Gastrocnemius medialis (tissue), 4 donors: ENCODE results near the gene ROBO1. TPM values are rescaled to one million over a fixed set of nuclear protein-coding genes. Genes with fewer than 3 reads are reported as not detected.

Source experiments
- ATAC-seq, 2 donors: fragments of 150-250 bp; one replicate each; pipeline ENCODE4 v1.9.1; 2016
- DNase-seq, 2 donors: peaks; one replicate each; pipeline ENCODE4 v3.0.0-alpha.2; 2019
- H3K27ac ChIP-seq, 4 donors: fragments of 200-600 bp; sonication (generic); 1 replicate in 1 of 4; 2 replicates in 3 of 4; pipeline ENCODE4 v1.5.1; 2016 to 2018; ENCODE audit warnings: mild to moderate bottlenecking in 2 of 4, moderate library complexity in 1 of 4
- H3K27me3 ChIP-seq, 3 donors: fragments of 200-600 bp; sonication (generic) in 2 of 3; 1 replicate in 1 of 3; 2 replicates in 2 of 3; pipeline versions ENCODE4 v1.5.1 to v1.6.0; 2016 to 2019; ENCODE audit warnings: mild to moderate bottlenecking in 1 of 3, moderate library complexity in 1 of 3
- H3K36me3 ChIP-seq, 2 donors: fragments of 200-600 bp; sonication (generic) in 1 of 2; one replicate each; pipeline ENCODE4 v1.5.1; 2017 to 2018
- H3K4me1 ChIP-seq, 2 donors: fragments of 200-600 bp; sonication (generic) in 1 of 2; one replicate each; pipeline ENCODE4 v1.5.1; 2016 to 2017; ENCODE audit warnings: mild to moderate bottlenecking in 2 of 2
- H3K4me3 ChIP-seq, 4 donors: fragments of 200-600 bp; sonication (generic) in 3 of 4; 1 replicate in 1 of 4; 2 replicates in 3 of 4; pipeline ENCODE4 v1.5.1; 2016 to 2019; ENCODE audit warnings: mild to moderate bottlenecking in 2 of 4
- H3K9me3 ChIP-seq, 3 donors: fragments of 200-600 bp; sonication (generic) in 2 of 3; 1 replicate in 1 of 3; 2 replicates in 2 of 3; pipeline ENCODE4 v1.5.1; 2016 to 2019
- CTCF ChIP-seq, 5 experiments: fragments of 450-650 bp in 3 of 5; fragments of 200-600 bp in 2 of 5; sonication (generic) in 2 of 5; IDR thresholded peaks in 4 of 5; conservative IDR thresholded peaks in 1 of 5; 1 replicate in 4 of 5; 2 replicates in 1 of 5; pipeline ENCODE4 v1.5.1; 2016 to 2019; ENCODE audit warnings: antibody characterized with exemption in 5 of 5, mild to moderate bottlenecking in 3 of 5, moderate library complexity in 3 of 5
- POLR2A ChIP-seq, 2 donors: fragments of 450-650 bp; IDR thresholded peaks; one replicate each; pipeline ENCODE4 v1.6.1; 2017; ENCODE audit warnings: antibody characterized with exemption in 2 of 2, mild to moderate bottlenecking in 2 of 2, moderate library complexity in 2 of 2
- in situ Hi-C, 4 donors: fragments of 200-750 bp; cut with MboI; loops; one replicate each; pipeline versions ENCODE4 v1.15.0 to v1.8.0; 2017; ENCODE audit warnings: low sequenced_read_pairs in 4 of 4
- intact Hi-C: fragments of 100-400 bp; cut with DNase I; formaldehyde crosslinking; loops from one replicate; pipeline ENCODE4 v1.15.1; 2023; ENCODE audit warnings: low total_unique reads
- total RNA-seq, 4 donors: library from RNA; depleted of rRNA; stranded (reverse); fragments of >200 nt; gene quantifications; one replicate each; pipeline versions ENCODE4 v1.1.0 to v1.2.3, GENCODE V29; 2016

The ROBO1 gene
- total RNA-seq, 4 donors from 2014 or later: 4.2 to 16.0 (median 9.5) TPM

GRCh38 chr3:78878011-78878410, 889.8 kb downstream of the ROBO1 start:
- H3K4me3 ChIP-seq: no peak overlapping the region
- DNase-seq (no peak), ATAC-seq (no peak)
- no peak overlapping the region for H3K27ac ChIP-seq
- in situ Hi-C loops (loop anchor here in 1 of 4 donors (25.0 kb wide), 1 partner anchor 109 kb away; no protein-coding TSS in a partner anchor), intact Hi-C loops (no loop called here)
- no peaks in the 10 kb centered on the region for H3K4me1 ChIP-seq
- no peak for TF ChIP-seq POLR2A (IDR thresholded peaks at IDR 0.05)
- TF ChIP-seq CTCF (IDR thresholded peaks at IDR 0.05 in 4 of 5, conservative IDR thresholded peaks at IDR 0.05 in 1 of 5): no peak
- no peaks in the 10 kb centered on the region for H3K9me3 ChIP-seq
- no peaks in the 10 kb centered on the region for H3K36me3 ChIP-seq
- H3K27me3 ChIP-seq: no peaks in the 10 kb centered on the region

- H3K27me3 ChIP-seq: no peaks in the 10 kb centered on the region
- intact Hi-C loops (no loop called here), in situ Hi-C loops (loop anchor here in 1 of 4 donors (25.0 kb wide), 1 partner anchor 111 kb away; no protein-coding TSS in a partner anchor)
- no peaks in the 10 kb centered on the region for H3K4me1 ChIP-seq
- TF ChIP-seq POLR2A (IDR thresholded peaks at IDR 0.05): no peak
- TF ChIP-seq CTCF (IDR thresholded peaks at IDR 0.05 in 4 of 5, conservative IDR thresholded peaks at IDR 0.05 in 1 of 5): no peak
- H3K9me3 ChIP-seq: no peaks in the 10 kb centered on the region
- H3K27ac ChIP-seq: no peak overlapping the region
- no peak for DNase-seq
- H3K36me3 ChIP-seq: no peaks in the 10 kb centered on the region
- ATAC-seq: no peak
- H3K4me3 ChIP-seq: no peak overlapping the region
Observed at GRCh38 chr3:78875851-78876250, 891.9 kb downstream of the ROBO1 start.

- Histone ChIP-seq H3K36me3 (no peaks in the 10 kb centered on the region), H3K27ac (no peak overlapping the region), H3K9me3 (no peaks in the 10 kb centered on the region), H3K4me1 (no peaks in the 10 kb centered on the region), H3K4me3 (no peak overlapping the region), H3K27me3 (no peaks in the 10 kb centered on the region)
- intact Hi-C loops (no loop called here), in situ Hi-C loops (loop anchor here in 1 of 4 donors (25.0 kb wide), 1 partner anchor 112 kb away; no protein-coding TSS in a partner anchor)
- no peak for DNase-seq
- no peak for ATAC-seq
- TF ChIP-seq POLR2A (IDR thresholded peaks at IDR 0.05) (no peak), CTCF (IDR thresholded peaks at IDR 0.05 in 4 of 5, conservative IDR thresholded peaks at IDR 0.05 in 1 of 5) (no peak)
Observed at GRCh38 chr3:78875436-78875835, 892.4 kb downstream of the ROBO1 start.

GRCh38 chr3:78873641-78874040, 894.2 kb downstream of the ROBO1 start:
- TF ChIP-seq POLR2A (IDR thresholded peaks at IDR 0.05): no peak
- no peak for TF ChIP-seq CTCF (IDR thresholded peaks at IDR 0.05 in 4 of 5, conservative IDR thresholded peaks at IDR 0.05 in 1 of 5)
- no peak for ATAC-seq
- DNase-seq: no peak
- intact Hi-C loops (no loop called here), in situ Hi-C loops (no loop called here)
- Histone ChIP-seq H3K9me3 (no peaks in the 10 kb centered on the region), H3K27me3 (no peaks in the 10 kb centered on the region), H3K27ac (no peak overlapping the region), H3K4me3 (no peak overlapping the region), H3K4me1 (no peaks in the 10 kb centered on the region), H3K36me3 (no peaks in the 10 kb centered on the region)

GRCh38 chr3:78872195-78872594, 895.6 kb downstream of the ROBO1 start:
- H3K27ac ChIP-seq: no peak overlapping the region
- no peak for ATAC-seq
- in situ Hi-C loops: no loop called here
- intact Hi-C loops: no loop called here
- DNase-seq: no peak
- H3K4me3 ChIP-seq: no peak overlapping the region
- TF ChIP-seq CTCF (IDR thresholded peaks at IDR 0.05 in 4 of 5, conservative IDR thresholded peaks at IDR 0.05 in 1 of 5) (no peak), POLR2A (IDR thresholded peaks at IDR 0.05) (no peak)
- no peaks in the 10 kb centered on the region for H3K9me3 ChIP-seq
- no peaks in the 10 kb centered on the region for H3K4me1 ChIP-seq
- no peaks in the 10 kb centered on the region for H3K36me3 ChIP-seq
- H3K27me3 ChIP-seq: no peaks in the 10 kb centered on the region
